ENCODE results near the gene ASB10. TPM values are rescaled to one million over a fixed set of nuclear protein-coding genes. Genes with fewer than 3 reads are reported as not detected.
A peak's percentile ranks its signal among the peaks of the same experiment; 100 is the strongest.

ASB10 gene
- total RNA-seq, 1 donor: not detected

DNA sequence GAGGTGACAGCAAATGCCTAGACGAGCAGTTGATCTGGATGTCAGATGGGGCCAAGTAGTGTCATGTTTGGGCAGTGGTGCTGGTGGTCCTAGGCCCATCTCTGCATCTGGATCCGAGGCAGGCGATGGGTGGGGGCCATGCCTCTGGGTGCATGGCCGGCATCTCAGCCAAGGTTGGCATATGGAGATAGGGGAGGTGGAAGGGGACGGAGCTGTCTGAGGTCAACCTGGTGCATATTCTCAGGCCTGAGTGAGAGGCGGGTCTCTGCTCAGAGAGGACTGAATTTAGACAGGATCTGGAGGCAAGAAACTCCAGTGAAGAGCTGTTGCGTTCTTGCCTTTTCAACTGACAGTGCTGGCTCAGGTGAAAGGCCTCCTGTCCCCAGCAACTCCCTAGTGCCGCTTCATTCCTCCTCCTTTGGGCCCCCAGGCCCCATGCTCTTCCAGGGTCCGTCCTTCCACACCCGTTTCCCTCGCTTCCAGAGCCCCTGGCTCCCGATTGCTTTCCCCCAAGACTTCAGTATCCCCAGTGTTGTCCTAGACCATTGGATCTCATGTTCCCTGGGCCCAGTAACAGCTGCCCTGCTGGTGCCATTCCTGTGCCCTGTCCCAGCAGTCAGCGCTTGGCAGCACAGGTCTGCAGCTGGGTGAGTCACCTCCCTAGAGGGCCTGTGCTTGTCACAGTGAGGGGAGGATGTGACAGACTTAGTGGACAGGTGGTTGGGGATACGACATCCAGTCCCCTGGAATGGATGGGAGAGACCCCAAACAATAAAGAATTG is 52.1 kb downstream of the ASB10 start:
- no peak for TF ChIP-seq CTCF (IDR thresholded peaks at IDR 0.05; ENCODE audit: extremely low read depth, low read depth, low read length)
- no peak overlapping the region for H2AFZ ChIP-seq (ENCODE audit: low read length)
- H3K27me3 ChIP-seq (ENCODE audit: insufficient read depth, low read length): no peaks in the 10 kb centered on the region
- H3K9me3 ChIP-seq (ENCODE audit: low read depth, low read length): no peaks in the 10 kb centered on the region
- H3K79me2 ChIP-seq (ENCODE audit: insufficient read depth, low read length): no peaks in the 10 kb centered on the region
- H3K4me2 ChIP-seq (ENCODE audit: insufficient read depth, low read length): no peak overlapping the region
- no peaks in the 10 kb centered on the region for H3K4me1 ChIP-seq (ENCODE audit: insufficient read depth, low read length)
- H4K20me1 ChIP-seq (ENCODE audit: insufficient read depth, low read length): peaks cover 16% of the 10 kb centered on the region
- DNase-seq (ENCODE audit: insufficient read length, low spot score, missing footprints): peak; percentile 86
- no peak overlapping the region for H3K4me3 ChIP-seq (ENCODE audit: insufficient read depth, low read length)
- no peak overlapping the region for H3K27ac ChIP-seq (ENCODE audit: low read depth, low read length)
- peaks cover 34% of the 10 kb centered on the region for H3K36me3 ChIP-seq (ENCODE audit: insufficient read depth, low read length)

GRCh38 chr7:151133986-151134742 is 52.9 kb downstream of the ASB10 start:
- Histone ChIP-seq H3K4me1 (ENCODE audit: insufficient read depth, low read length) (no peaks in the 10 kb centered on the region), H3K27me3 (ENCODE audit: insufficient read depth, low read length) (no peaks in the 10 kb centered on the region), H3K9me3 (ENCODE audit: low read depth, low read length) (no peaks in the 10 kb centered on the region), H3K4me2 (ENCODE audit: insufficient read depth, low read length) (no peak overlapping the region), H3K79me2 (ENCODE audit: insufficient read depth, low read length) (no peaks in the 10 kb centered on the region), H3K4me3 (ENCODE audit: insufficient read depth, low read length) (no peak overlapping the region), H3K27ac (ENCODE audit: low read depth, low read length) (no peak overlapping the region), H3K36me3 (ENCODE audit: insufficient read depth, low read length) (peaks cover 37% of the 10 kb centered on the region), H4K20me1 (ENCODE audit: insufficient read depth, low read length) (peaks cover 16% of the 10 kb centered on the region), H2AFZ (ENCODE audit: low read length) (no peak overlapping the region)
- DNase-seq (ENCODE audit: insufficient read length, low spot score, missing footprints): peak; percentile 76
- TF ChIP-seq CTCF (IDR thresholded peaks at IDR 0.05; ENCODE audit: extremely low read depth, low read depth, low read length): no peak

GRCh38 chr7:151133266-151133985 is 53.6 kb downstream of the ASB10 start:
- Histone ChIP-seq H3K27me3 (ENCODE audit: insufficient read depth, low read length) (no peaks in the 10 kb centered on the region), H3K4me3 (ENCODE audit: insufficient read depth, low read length) (no peak overlapping the region), H3K4me2 (ENCODE audit: insufficient read depth, low read length) (no peak overlapping the region), H2AFZ (ENCODE audit: low read length) (no peak overlapping the region), H3K4me1 (ENCODE audit: insufficient read depth, low read length) (no peaks in the 10 kb centered on the region), H3K27ac (ENCODE audit: low read depth, low read length) (no peak overlapping the region), H3K36me3 (ENCODE audit: insufficient read depth, low read length) (peaks cover 37% of the 10 kb centered on the region), H4K20me1 (ENCODE audit: insufficient read depth, low read length) (peaks cover 16% of the 10 kb centered on the region), H3K79me2 (ENCODE audit: insufficient read depth, low read length) (no peaks in the 10 kb centered on the region), H3K9me3 (ENCODE audit: low read depth, low read length) (no peaks in the 10 kb centered on the region)
- no peak for TF ChIP-seq CTCF (IDR thresholded peaks at IDR 0.05; ENCODE audit: extremely low read depth, low read depth, low read length)
- peak; percentile 65 for DNase-seq (ENCODE audit: insufficient read length, low spot score, missing footprints)
